T-cell (primary cell): ENCODE data around the gene CSTB. TPM values are rescaled to one million over a fixed set of nuclear protein-coding genes. Genes with fewer than 3 reads are reported as not detected.

ENCODE experiments used
- ATAC-seq, 4 experiments: fragments of 200-7000 bp in 3 of 4; fragments of 150-1000 bp in 1 of 4; cut with Tn5 transposase; replicated peaks in 1 of 4; 1 replicate in 3 of 4; 2 replicates in 1 of 4; pipeline ENCODE4 v1.10.0; 2021; ENCODE audit warnings: moderate library complexity in 3 of 4, mild to moderate bottlenecking in 2 of 4, moderate number of reproducible peaks in 1 of 4
- CTCF ChIA-PET, 2 donors: fragments of 300-600 bp; sonication (Branson Sonifier 250); formaldehyde crosslinking; loops; one replicate each; lab custom pipeline; 2022; ENCODE audit warnings: antibody characterized with exemption in 2 of 2; lab: Charles Lee
- POLR2A ChIA-PET, 2 donors: fragments of 300-600 bp; sonication (Branson Sonifier 250); formaldehyde crosslinking; loops; one replicate each; lab custom pipeline; 2022; ENCODE audit warnings: antibody characterized with exemption in 2 of 2; lab: Charles Lee
- DNase-seq, 35 experiments: peaks; one replicate each; pipeline versions ENCODE4 v3.0.0 to v3.0.0-alpha.2; 2013 to 2023
- H3K27ac ChIP-seq: one replicate; pipeline ENCODE4 v1.5.1; 2013; ENCODE audit warnings: low read length
- H3K27me3 ChIP-seq, 2 experiments: replicated peaks in 1 of 2; 1 replicate in 1 of 2; 2 replicates in 1 of 2; pipeline versions ENCODE4 v1.6.1 to v1.7.0; 2013; ENCODE audit warnings: low read length in 1 of 2, mixed read lengths in 1 of 2; ENCODE audit not compliant: control insufficient read depth in 2 of 2, insufficient read depth in 2 of 2; ENCODE audit errors: extremely low read depth in 1 of 2
- H3K36me3 ChIP-seq, 2 donors: 1 replicate in 1 of 2; 2 replicates in 1 of 2; pipeline versions ENCODE4 v1.6.1 to v1.7.0; 2013; ENCODE audit warnings: low read length in 1 of 2; ENCODE audit not compliant: control insufficient read depth in 2 of 2, insufficient read depth in 1 of 2; ENCODE audit errors: extremely low read depth in 1 of 2
- H3K4me1 ChIP-seq, 2 experiments: 1 replicate in 1 of 2; 2 replicates in 1 of 2; pipeline versions ENCODE4 v1.6.1 to v1.7.0; 2013; ENCODE audit warnings: low read length in 2 of 2, mixed read lengths in 1 of 2; ENCODE audit not compliant: insufficient read depth in 2 of 2, control insufficient read depth in 1 of 2; ENCODE audit errors: extremely low read depth in 1 of 2
- H3K4me3 ChIP-seq, 2 donors: 1 replicate in 1 of 2; 2 replicates in 1 of 2; pipeline versions ENCODE4 v1.5.1 to v1.7.0; 2013; ENCODE audit warnings: mild to moderate bottlenecking in 2 of 2, low read length in 1 of 2, moderate library complexity in 1 of 2; ENCODE audit not compliant: control insufficient read depth in 1 of 2; ENCODE audit errors: extremely low read depth in 1 of 2
- H3K9me3 ChIP-seq: 2 replicates; pipeline ENCODE4 v1.7.0; 2013
- H3K27ac Mint-ChIP-seq, 2 donors: one replicate each; pipeline ENCODE4 v1.8.0; 2020 to 2021; ENCODE audit warnings: mild to moderate bottlenecking in 2 of 2, mixed read lengths in 2 of 2
- H3K27me3 Mint-ChIP-seq, 2 donors: one replicate each; pipeline ENCODE4 v1.8.0; 2021 to 2022; ENCODE audit warnings: mixed read lengths in 2 of 2
- H3K36me3 Mint-ChIP-seq: one replicate; pipeline ENCODE4 v1.8.0; 2021; ENCODE audit warnings: mixed read lengths
- H3K4me1 Mint-ChIP-seq, 3 donors: one replicate each; pipeline ENCODE4 v1.8.0; 2020 to 2022; ENCODE audit warnings: mixed read lengths in 3 of 3, mild to moderate bottlenecking in 1 of 3
- H3K4me3 Mint-ChIP-seq, 3 donors: one replicate each; pipeline ENCODE4 v1.8.0; 2020 to 2022; ENCODE audit warnings: mild to moderate bottlenecking in 3 of 3, mixed read lengths in 3 of 3, moderate library complexity in 3 of 3
- H3K9me3 Mint-ChIP-seq, 3 donors: one replicate each; pipeline ENCODE4 v1.8.0; 2020 to 2022; ENCODE audit warnings: mixed read lengths in 3 of 3
- WGBS: methylation state at CpG from one replicate; pipeline ENCODE4 v1.1.5; 2013; ENCODE audit warnings: missing lambda C conversion rate; ENCODE audit not compliant: insufficient coverage; 5-methylcytosine and 5-hydroxymethylcytosine counted together
- total RNA-seq, 35 experiments: library from RNA in 6 of 35; stranded (reverse) in 6 of 35; fragments of 120-200 nt in 1 of 35; gene quantifications; one replicate each; pipeline versions ENCODE4 v1.2.1 to v1.2.4 and lab custom pipeline; 2013 to 2026

CSTB gene
- total RNA-seq, 5 donors from 2014 or later (not counting 1 experiment from before 2014, with no cell fraction given): 19.0 to 34.7 (median 25.9) TPM

GRCh38 chr21:43766734-43767497 lies 9.2 kb downstream of the CSTB start:
- Mint-ChIP-seq H3K36me3 (peaks cover 10% of the 10 kb centered on the region), H3K4me3 (no peak overlapping the region), H3K27ac (no peak overlapping the region), H3K9me3 (no peaks in the 10 kb centered on the region), H3K27me3 (no peaks in the 10 kb centered on the region), H3K4me1 (peaks cover 0 to 6% (median 4%) of the 10 kb centered on the region in 3 donors)
- no peaks in the 10 kb centered on the region for H3K9me3 ChIP-seq
- ChIA-PET CTCF (no interaction called here), POLR2A (no interaction called here)
- no peaks in the 10 kb centered on the region for H3K36me3 ChIP-seq
- H3K27me3 ChIP-seq: peaks cover 0 to 13% of the 10 kb centered on the region in 2 experiments
- ATAC-seq (no peak), DNase-seq (no peak)
- no peak overlapping the region for H3K27ac ChIP-seq
- 93% methylated on average over 33 of the region's 34 CpGs for WGBS
- no peaks in the 10 kb centered on the region for H3K4me1 ChIP-seq
- no peak overlapping the region for H3K4me3 ChIP-seq

- Histone ChIP-seq H3K36me3 (no peaks in the 10 kb centered on the region), H3K4me1 (no peaks in the 10 kb centered on the region), H3K9me3 (no peaks in the 10 kb centered on the region), H3K27me3 (peaks cover 0 to 7% of the 10 kb centered on the region in 2 experiments), H3K27ac (no peak overlapping the region), H3K4me3 (no peak overlapping the region)
- H3K27ac Mint-ChIP-seq: no peak overlapping the region
- H3K27me3 Mint-ChIP-seq: no peaks in the 10 kb centered on the region
- H3K4me1 Mint-ChIP-seq: no peaks in the 10 kb centered on the region
- ATAC-seq (no peak), DNase-seq (no peak)
- POLR2A ChIA-PET: interaction anchor here in 1 of 2 donors (0.5 kb wide), 1 partner anchor 28 kb away, joined by 3 read pairs; no protein-coding TSS in a partner anchor
- no peaks in the 10 kb centered on the region for H3K9me3 Mint-ChIP-seq
- no peak overlapping the region for H3K4me3 Mint-ChIP-seq
- H3K36me3 Mint-ChIP-seq: peaks cover 3% of the 10 kb centered on the region
- WGBS: 89% methylated on average over 9 of the region's 19 CpGs
- CTCF ChIA-PET: no interaction called here
These were observed 11.3 kb downstream of the CSTB start for GRCh38 chr21:43764576-43765495.

- Histone ChIP-seq H3K27ac (no peak overlapping the region), H3K36me3 (peaks cover 0 to 3% of the 10 kb centered on the region in 2 donors), H3K4me3 (no peak overlapping the region), H3K9me3 (no peaks in the 10 kb centered on the region), H3K4me1 (no peaks in the 10 kb centered on the region), H3K27me3 (peaks cover 0 to 3% of the 10 kb centered on the region in 2 experiments)
- ChIA-PET CTCF (interaction anchor here in 1 of 2 donors (0.6 kb wide), 1 partner anchor 58 kb away, joined by 5 read pairs; no protein-coding TSS in a partner anchor), POLR2A (interaction anchor here in 1 of 2 donors (0.5 kb wide), 1 partner anchor 29 kb away, joined by 3 read pairs; no protein-coding TSS in a partner anchor)
- 91% methylated on average over 7 of the region's 10 CpGs for WGBS
- Mint-ChIP-seq H3K9me3 (no peaks in the 10 kb centered on the region), H3K4me1 (no peaks in the 10 kb centered on the region), H3K27ac (no peak overlapping the region), H3K36me3 (peaks cover 3% of the 10 kb centered on the region), H3K27me3 (no peaks in the 10 kb centered on the region), H3K4me3 (no peak overlapping the region)
- ATAC-seq (no peak), DNase-seq (no peak)
These were observed 12.1 kb downstream of the CSTB start for GRCh38 chr21:43763901-43764523.

GRCh38 chr21:43762303-43763128 lies 13.6 kb downstream of the CSTB start:
- 94% methylated on average over 13 of the region's 15 CpGs for WGBS
- ATAC-seq (no peak), DNase-seq (no peak)
- no peaks in the 10 kb centered on the region for H3K9me3 ChIP-seq
- H3K36me3 Mint-ChIP-seq: peaks cover 6% of the 10 kb centered on the region
- ChIA-PET POLR2A (no interaction called here), CTCF (no interaction called here)
- H3K4me3 Mint-ChIP-seq: no peak overlapping the region
- H3K27ac Mint-ChIP-seq: no peak overlapping the region
- no peaks in the 10 kb centered on the region for H3K27me3 Mint-ChIP-seq
- H3K4me3 ChIP-seq: no peak overlapping the region
- no peaks in the 10 kb centered on the region for H3K9me3 Mint-ChIP-seq
- H3K4me1 ChIP-seq: no peaks in the 10 kb centered on the region
- H3K4me1 Mint-ChIP-seq: no peaks in the 10 kb centered on the region
- no peak overlapping the region for H3K27ac ChIP-seq
- peaks cover 0 to 5% of the 10 kb centered on the region in 2 donors for H3K36me3 ChIP-seq
- no peaks in the 10 kb centered on the region for H3K27me3 ChIP-seq

GRCh38 chr21:43761886-43762285 lies 14.2 kb downstream of the CSTB start:
- H3K4me1 ChIP-seq: no peaks in the 10 kb centered on the region
- peaks cover 0 to 11% of the 10 kb centered on the region in 2 donors for H3K36me3 ChIP-seq
- H3K36me3 Mint-ChIP-seq: peaks cover 6% of the 10 kb centered on the region
- ATAC-seq (no peak), DNase-seq (no peak)
- H3K9me3 Mint-ChIP-seq: no peaks in the 10 kb centered on the region
- H3K4me1 Mint-ChIP-seq: no peaks in the 10 kb centered on the region
- no peak overlapping the region for H3K4me3 Mint-ChIP-seq
- H3K4me3 ChIP-seq: no peak overlapping the region
- H3K9me3 ChIP-seq: no peaks in the 10 kb centered on the region
- H3K27me3 Mint-ChIP-seq: no peaks in the 10 kb centered on the region
- WGBS: 94% methylated on average over 18 of the region's 18 CpGs
- POLR2A ChIA-PET: no interaction called here
- no peak overlapping the region for H3K27ac Mint-ChIP-seq
- CTCF ChIA-PET: no interaction called here
- H3K27ac ChIP-seq: no peak overlapping the region
- H3K27me3 ChIP-seq: no peaks in the 10 kb centered on the region
